NB4 (cell line): ENCODE data around the gene KRTAP5-2.

Experiments
- CTCF ChIP-seq: IDR thresholded peaks from one replicate; pipeline ENCODE4 v1.5.1; 2012; ENCODE audit warnings: low read depth, low read length
- MYC ChIP-seq: IDR thresholded peaks from 2 replicates; pipeline ENCODE4 v1.6.1; 2011; ENCODE audit warnings: low read depth, low read length
- POLR2A ChIP-seq: IDR thresholded peaks from 2 replicates; pipeline ENCODE4 v1.6.1; 2011; ENCODE audit warnings: mild to moderate bottlenecking; ENCODE audit not compliant: insufficient read length; ENCODE audit errors: extremely low read depth

GRCh38 chr11:1636291-1636950 lies 38.3 kb upstream of the KRTAP5-2 start:
- TF ChIP-seq CTCF (no peak), POLR2A (no peak), MYC (no peak)
